Mucosa of descending colon (tissue), 3 donors: ENCODE measurements around the gene COL5A3. TPM values are rescaled to one million over a fixed set of nuclear protein-coding genes. Genes with fewer than 3 reads are reported as not detected.
"Not testable (repeated sequence)": the region's sequence is repeated elsewhere in the genome, so short reads cannot be mapped to it uniquely, and the experiment has no call there.

Experiments used
- ATAC-seq: fragments of 200-7000 bp; cut with Tn5 transposase; one replicate; pipeline ENCODE4 v1.9.1; 2020; ENCODE audit warnings: mild to moderate bottlenecking, moderate library complexity
- DNase-seq, 3 donors: peaks; one replicate each; pipeline ENCODE4 v3.0.0-alpha.2; 2020
- H3K36me3 ChIP-seq: fragments of 200-600 bp; one replicate; pipeline ENCODE4 v1.8.0; 2021; ENCODE audit warnings: low read depth, mild to moderate bottlenecking
- H3K4me1 ChIP-seq: fragments of 200-600 bp; one replicate; pipeline ENCODE4 v1.8.0; 2021; ENCODE audit warnings: low read depth, mild to moderate bottlenecking
- H3K4me3 ChIP-seq: fragments of 200-600 bp; one replicate; pipeline ENCODE4 v1.8.0; 2021; ENCODE audit warnings: mild to moderate bottlenecking
- H3K9me3 ChIP-seq: fragments of 200-600 bp; one replicate; pipeline ENCODE4 v1.8.0; 2021; ENCODE audit warnings: mild to moderate bottlenecking
- intact Hi-C, 2 donors: fragments of 100-400 bp; cut with DNase I in 1 of 2; cut with micrococcal nuclease in 1 of 2; formaldehyde crosslinking; loops; one replicate each; pipeline versions ENCODE4 v1.11.0 to v1.11.1; 2022; cut with DNase I, micrococcal nuclease
- total RNA-seq, 3 donors: library from RNA; stranded (reverse); fragmentation: NEBNext Ultra II Directional in 2 of 3; extraction: Animal tissue kit (Norgen Biotek cat#: 25700) in 2 of 3; gene quantifications; one replicate each; pipeline versions ENCODE4 v1.2.1 to v1.2.4, GENCODE V29; 2021 to 2023
- TF ChIP-seq, protein P1 (sequence below): fragments of 200-600 bp; IDR thresholded peaks from one replicate; pipeline ENCODE4 v1.8.0; 2022; ENCODE audit warnings: antibody characterized with exemption, mild to moderate bottlenecking
- donor health status: DM: no; HTN: no; CAD: no; lungs with moderate emphysema.
- donor health status: DM: no; HTN: no; CAD: no.
- donor health status: DM: no; HTN: yes; CAD: no.

The COL5A3 gene
- total RNA-seq, 3 donors from 2014 or later = 1.9 to 7.2 (median 5.5) TPM

DNA sequence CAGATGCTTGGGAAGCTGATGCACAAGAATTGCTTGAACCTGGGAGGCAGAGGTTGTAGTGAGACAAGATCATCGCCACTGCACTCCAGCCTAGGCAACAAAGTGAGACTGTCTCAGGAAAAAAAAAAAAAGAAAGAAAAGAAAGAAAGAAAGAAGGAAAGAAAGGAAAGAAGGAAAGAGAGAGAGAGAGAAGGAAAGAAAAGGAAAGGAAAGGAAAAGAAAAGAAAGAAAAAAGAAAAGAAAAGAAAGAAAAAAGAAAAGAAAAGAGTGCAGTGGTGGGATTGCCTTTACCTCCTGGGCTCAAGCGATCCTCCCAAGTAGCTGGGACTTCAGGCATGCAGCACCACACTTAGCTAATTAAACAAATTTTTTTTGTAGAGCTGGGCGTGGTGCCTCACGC, 86.9 kb downstream of the COL5A3 start:
- ATAC-seq (no peak), DNase-seq (no peak)
- Histone ChIP-seq H3K4me3 (no peak overlapping the region), H3K9me3 (no peaks in the 10 kb centered on the region), H3K4me1 (no peaks in the 10 kb centered on the region), H3K36me3 (no peaks in the 10 kb centered on the region)
- intact Hi-C loops = no loop called here
- TF ChIP-seq, protein P1, sequence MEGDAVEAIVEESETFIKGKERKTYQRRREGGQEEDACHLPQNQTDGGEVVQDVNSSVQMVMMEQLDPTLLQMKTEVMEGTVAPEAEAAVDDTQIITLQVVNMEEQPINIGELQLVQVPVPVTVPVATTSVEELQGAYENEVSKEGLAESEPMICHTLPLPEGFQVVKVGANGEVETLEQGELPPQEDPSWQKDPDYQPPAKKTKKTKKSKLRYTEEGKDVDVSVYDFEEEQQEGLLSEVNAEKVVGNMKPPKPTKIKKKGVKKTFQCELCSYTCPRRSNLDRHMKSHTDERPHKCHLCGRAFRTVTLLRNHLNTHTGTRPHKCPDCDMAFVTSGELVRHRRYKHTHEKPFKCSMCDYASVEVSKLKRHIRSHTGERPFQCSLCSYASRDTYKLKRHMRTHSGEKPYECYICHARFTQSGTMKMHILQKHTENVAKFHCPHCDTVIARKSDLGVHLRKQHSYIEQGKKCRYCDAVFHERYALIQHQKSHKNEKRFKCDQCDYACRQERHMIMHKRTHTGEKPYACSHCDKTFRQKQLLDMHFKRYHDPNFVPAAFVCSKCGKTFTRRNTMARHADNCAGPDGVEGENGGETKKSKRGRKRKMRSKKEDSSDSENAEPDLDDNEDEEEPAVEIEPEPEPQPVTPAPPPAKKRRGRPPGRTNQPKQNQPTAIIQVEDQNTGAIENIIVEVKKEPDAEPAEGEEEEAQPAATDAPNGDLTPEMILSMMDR = no peak

DNA sequence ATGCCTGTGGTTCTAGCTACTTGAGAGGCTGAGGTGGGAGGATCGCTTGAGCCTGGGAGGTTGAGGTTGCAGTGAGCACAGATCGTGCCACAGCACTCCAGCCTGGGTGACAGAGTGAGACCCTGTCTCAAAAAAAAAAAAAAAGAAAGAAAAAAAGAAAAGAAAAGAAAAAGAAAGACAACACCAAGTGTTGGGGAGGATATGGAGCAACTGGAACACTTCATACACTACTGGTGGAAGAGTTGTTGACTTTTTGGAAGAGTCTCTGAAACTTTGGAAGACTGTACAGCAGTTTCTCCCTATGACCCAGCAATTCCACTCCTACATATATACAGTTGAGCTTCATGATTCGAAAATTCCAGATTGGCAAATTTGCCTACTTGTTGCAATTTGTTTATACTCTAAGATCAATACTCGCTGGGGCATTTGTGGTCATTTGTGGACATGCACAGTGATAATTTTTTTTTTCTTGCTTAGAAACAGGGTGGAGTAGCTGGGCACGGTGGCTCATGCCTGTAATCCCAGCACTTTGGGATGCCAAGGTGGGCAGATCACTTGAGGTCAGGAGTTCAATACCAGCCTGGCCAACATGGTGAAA, 87.4 kb downstream of the COL5A3 start:
- DNase-seq = peak in 1 of 3 donors; percentile 2
- ATAC-seq, intact Hi-C loops, H3K36me3 ChIP-seq, H3K4me1 ChIP-seq, H3K9me3 ChIP-seq, H3K4me3 ChIP-seq: not testable (repeated sequence)

DNA sequence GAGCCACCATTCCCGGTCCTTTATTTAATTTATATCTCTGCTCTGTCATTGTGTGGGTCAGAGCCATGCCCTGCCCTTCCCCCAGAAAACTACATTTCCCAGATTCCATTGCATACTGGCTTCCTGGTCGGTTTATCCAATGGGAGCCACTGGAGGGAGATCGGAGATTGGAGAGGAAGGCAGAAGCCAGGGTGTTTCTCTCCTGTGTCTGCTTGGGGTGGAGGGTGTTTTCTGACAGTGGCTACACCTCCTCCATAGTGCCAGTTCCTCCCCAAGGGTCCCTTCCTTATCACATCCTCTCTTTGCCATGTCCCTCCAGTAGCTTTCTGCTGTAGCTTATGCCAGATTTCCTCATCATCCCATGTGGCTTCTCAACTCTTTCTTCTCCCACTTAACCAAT, 93.0 kb downstream of the COL5A3 start:
- H3K4me3 ChIP-seq = no peak overlapping the region
- intact Hi-C loops = no loop called here
- ATAC-seq (peak; percentile 72), DNase-seq (peak in 1 of 3 donors; percentile 38)
- peaks cover 13% of the 10 kb centered on the region for H3K4me1 ChIP-seq
- no peaks in the 10 kb centered on the region for H3K9me3 ChIP-seq
- H3K36me3 ChIP-seq = no peaks in the 10 kb centered on the region
- TF ChIP-seq, protein P1 = no peak

DNA sequence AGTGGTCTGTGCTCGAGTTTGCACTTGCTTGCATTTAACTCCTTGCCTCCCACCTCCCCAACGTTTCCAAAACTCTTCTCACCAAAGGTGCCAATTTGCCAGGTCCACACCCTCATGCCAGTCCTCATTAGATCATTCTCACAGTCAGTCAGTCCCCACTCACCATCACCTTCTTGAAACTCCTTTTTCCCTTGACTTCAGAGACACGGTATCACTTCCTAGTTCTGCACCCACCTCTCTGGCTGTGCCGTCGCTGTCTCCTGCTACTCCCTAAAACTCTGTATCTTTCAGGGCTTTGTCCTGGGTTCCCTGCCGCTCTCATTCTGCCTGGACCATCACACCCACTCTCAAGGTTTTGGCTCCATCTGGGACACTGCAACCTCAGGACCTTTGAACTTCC, 93.6 kb downstream of the COL5A3 start:
- Histone ChIP-seq H3K9me3 (no peaks in the 10 kb centered on the region), H3K4me1 (peaks cover 13% of the 10 kb centered on the region), H3K4me3 (no peak overlapping the region), H3K36me3 (no peaks in the 10 kb centered on the region)
- intact Hi-C loops = no loop called here
- DNase-seq = no peak
- ATAC-seq = no peak
- TF ChIP-seq, protein P1 = no peak

DNA sequence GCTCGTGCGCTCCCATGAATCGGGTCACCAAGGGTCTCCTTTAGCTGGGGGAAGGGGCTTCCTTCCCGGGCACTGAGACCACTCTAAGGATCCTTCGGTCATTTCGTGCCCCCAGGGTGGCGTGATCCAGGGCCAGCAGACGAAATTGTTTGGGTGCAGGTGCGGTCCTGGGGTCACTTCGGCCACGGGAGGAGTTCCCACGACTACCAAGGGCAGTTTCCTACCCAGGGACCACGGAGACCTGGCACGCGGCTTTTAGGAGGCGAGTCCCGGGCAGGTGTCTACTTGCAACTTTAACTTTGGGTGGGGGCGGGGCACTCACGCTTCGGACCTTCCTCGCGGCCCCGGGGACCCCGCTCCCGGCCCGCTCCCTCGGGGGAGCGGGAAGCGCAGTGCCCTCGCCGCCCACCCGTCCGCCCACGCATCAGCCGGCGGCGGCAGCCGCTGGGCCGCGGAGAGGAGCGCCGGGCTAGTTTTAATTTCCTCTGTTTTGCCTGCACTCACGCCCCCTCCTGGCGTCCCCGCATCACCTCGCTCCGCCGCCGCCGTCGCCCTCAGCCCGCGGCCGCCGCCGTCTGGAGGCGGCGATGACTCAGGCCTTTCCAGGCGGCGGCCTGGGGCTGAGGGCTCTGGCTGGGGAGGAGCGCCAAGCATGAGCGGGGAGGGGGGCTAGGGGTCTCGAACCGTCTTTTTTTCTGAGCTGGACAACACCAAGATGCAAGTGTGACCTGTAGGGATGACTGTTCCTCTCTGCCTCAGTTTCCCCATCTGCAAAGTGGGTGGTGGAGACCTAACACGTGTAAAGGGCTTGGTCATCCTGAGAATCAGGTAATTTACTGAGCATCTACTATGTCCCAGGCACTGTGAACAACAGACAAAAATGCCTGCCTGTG, 95.7 kb downstream of the COL5A3 start:
- Histone ChIP-seq H3K4me1 (peaks cover 13% of the 10 kb centered on the region), H3K4me3 (no peak overlapping the region), H3K36me3 (no peaks in the 10 kb centered on the region), H3K9me3 (no peaks in the 10 kb centered on the region)
- DNase-seq (peak; percentile 70 to 81 (median 74)), ATAC-seq (peak; percentile 93)
- TF ChIP-seq, protein P1 = peak; percentile 28
- intact Hi-C loops = no loop called here

DNA sequence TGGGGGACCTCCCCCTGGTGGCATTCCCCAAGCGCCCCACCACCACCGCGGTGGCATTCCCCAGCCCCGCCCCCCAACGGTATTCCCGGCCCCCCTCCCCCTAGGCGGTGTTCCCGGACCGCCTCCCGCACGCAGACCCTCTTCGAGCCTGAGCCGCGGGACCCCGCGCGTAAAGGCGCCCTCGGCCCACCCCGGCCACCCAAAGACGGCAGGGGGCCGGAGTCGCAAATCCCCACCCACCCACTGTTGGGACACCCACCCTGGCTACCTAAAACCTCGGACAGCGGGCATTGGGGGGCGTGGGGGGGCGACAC, 96.3 kb downstream of the COL5A3 start:
- TF ChIP-seq, protein P1 = no peak
- Histone ChIP-seq H3K4me1 (peaks cover 13% of the 10 kb centered on the region), H3K9me3 (no peaks in the 10 kb centered on the region), H3K36me3 (no peaks in the 10 kb centered on the region), H3K4me3 (no peak overlapping the region)
- DNase-seq = no peak
- intact Hi-C loops = no loop called here
- no peak for ATAC-seq
